MV-4-11 (cell line): ENCODE data around the gene DPH3.

Experiments
- DNase-seq: peaks from one replicate; lab custom pipeline; 2025; lab: John Stamatoyannopoulos, UW

The DPH3 gene

DNA sequence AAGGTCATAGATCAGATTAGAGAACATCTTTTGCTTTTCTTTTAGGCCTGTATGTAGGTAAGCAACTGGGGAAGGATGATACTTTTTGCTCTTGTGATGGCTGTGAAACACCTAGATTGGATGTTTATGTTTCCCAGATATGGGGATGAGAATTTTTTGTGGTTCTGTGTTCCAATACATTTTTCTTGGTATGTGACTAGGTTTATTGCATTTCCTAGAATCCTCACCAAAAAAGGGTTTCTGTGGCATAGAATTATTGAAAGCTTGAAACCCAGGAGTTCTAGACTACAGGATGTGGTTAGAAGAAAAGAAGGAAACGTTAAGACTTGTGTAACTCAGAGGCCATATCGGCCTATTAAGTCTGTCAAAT is 26.1 kb upstream of the DPH3 start:
- peak; percentile 97 for DNase-seq

DNA sequence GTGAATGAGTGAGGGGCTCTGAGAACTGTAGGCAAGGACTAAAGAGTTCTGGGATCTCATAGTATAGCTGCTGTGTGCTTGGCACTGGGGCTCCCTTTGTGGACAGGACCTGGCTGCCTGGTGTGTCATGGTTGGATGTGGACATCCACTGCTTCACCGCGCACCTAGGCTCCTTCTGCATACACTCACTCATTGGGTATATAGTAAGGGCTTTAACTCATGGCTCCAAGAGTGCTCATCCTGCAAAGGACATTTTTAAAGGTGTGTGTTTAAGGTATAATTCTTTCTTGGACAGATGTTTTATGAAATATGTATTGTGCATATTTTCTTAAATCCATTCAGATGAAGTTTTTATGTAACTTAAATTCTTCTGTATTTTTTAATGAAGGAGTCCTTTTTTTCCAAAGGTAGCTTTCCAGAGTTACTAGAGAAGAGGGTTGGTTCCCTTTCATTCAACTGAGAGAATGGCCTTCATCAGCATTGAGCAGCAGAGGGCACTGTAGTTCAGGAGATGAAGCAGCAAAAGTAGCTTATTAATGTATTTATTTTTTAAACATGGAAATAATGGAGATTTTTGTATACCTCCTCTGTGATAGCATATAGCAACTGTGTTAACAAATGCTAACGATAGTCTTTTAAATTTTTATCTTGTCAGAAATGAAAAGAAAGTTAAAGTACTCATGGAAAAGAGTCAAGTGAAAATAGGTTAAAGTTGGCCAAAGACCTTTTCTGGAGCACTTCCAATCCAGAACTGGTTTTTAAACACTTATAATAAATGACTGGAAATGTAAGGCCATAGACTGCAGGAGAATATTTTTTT is 25.5 kb upstream of the DPH3 start:
- peak; percentile 63 for DNase-seq

DNA sequence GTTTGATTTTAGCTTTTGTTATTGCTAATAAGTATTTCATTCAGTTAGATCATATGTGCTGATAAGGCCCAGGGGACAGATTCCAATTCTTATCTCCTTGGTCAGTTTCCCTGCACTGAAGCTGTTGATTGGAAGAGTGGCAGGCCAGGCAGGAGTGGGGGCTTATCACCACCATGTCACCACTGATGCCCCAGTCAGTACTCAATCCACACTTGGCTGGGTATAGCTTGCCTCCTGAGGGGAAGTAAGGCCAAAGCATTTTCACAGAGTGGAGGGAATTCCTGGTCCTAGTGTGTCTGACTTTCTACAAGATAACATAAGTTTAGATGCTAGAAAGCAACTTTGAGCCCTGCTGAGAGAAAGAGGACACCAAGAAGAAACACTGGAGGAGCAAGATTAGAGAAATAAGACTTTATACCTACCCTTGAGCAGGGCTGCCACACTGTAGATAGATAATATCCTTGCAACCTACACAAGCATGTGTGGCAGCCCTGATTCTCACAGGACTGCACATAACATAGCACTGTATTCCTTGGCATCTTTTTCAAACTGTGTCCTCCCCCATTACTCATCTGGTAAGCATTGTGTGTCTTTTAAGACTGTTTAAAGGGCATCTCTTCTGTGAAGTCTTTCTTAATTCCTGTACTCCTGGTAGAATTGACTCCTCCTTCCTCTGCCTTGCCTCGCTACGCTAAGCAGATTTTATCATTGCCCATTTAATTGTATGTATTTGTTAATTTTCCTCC is 24.6 kb upstream of the DPH3 start:
- DNase-seq: no peak

DNA sequence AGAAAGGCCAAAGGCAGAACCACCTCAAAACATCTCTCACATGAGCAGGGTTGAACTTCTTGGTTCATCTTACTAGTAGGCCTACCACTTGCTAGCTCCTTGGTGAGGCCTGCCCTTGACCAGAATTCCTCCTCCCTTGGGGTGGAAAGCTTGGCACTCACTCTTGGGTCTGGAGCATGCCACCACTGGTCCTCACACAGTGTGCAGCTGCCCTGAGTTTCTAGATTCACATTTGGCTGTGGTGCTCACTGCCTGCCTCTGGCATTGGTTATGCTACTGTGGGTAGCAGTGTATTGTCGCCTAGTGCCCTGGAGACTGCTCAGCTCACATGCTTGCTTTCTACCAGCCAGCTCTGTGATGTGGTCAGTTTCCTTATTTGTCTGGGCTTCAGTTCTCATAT is 23.9 kb upstream of the DPH3 start:
- DNase-seq: peak; percentile 18

DNA sequence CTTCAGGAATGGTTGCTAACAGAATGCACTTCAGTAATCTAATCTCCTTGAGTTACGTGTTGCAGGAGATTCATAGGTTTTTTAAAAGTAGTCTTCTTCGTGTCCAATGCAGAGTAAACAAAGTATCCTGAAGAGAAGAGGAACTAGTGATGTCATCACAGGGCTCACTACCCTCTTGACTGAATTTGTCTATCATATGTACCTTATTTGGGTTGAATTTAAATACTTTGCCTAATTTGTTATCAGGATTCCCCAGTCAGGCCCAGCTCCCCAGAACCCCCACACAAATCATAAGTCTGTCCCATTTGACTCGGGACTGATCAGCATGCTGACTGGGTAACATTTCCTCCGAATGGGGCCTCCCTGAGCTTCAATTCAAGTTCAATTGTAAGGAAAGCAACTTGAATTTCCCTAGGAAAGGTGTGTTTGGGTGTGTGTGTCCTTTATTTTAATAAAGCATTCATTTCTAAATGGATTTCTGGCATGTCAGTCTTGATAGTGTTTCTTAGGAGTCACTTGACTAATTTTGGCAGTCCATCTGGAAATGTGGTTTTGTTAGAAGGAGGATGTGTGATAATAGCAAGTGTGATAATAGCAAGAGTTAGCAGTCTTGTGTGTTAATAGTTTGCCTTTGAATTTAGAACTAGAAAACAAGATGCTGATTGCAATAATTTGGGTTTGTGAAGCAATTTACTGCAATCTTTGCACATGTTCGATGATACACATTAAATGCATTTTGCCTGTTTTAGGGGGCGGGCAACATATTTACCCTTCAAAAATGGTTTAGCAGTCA is 22.2 kb upstream of the DPH3 start:
- DNase-seq: peak; percentile 64

DNA sequence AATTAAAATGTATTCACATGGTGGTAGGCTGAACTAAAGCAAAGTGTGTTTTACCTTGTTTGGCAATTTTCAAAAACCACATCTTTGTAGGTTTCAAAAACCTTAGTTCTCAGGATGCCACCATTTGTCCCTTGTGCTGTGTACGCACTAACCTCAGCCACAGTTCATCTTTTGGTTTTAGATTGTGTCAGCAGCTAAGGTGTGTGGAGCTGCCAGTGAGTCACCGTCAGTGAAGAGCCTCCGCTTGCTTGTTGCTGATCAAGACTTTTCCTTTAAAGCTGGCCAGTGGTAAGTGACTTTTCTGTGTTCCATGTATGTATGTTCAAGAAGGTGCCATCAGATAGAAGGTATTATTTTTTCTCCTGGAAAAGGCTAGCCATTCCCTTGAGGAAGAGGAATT is 21.4 kb upstream of the DPH3 start:
- no peak for DNase-seq

DNA sequence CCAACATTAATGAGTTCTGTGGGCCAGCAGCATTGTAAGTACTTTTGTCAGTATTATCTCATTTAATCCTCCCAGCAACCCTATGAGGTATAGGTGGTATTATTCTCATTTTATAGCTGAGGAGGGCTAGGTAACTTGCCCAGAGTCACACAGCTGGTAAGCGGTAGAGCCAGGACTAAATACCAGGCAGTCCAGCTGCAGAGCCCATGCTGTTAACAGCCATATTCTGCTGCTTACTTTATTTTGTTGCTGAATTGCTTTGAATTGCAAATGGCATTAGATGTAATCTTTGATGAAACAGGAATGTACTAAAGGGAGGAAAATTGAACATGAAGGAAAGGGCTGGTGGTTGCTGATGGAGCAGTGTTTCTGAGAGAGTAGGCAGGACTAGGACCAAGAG is 19.9 kb upstream of the DPH3 start:
- DNase-seq: no peak

DNA sequence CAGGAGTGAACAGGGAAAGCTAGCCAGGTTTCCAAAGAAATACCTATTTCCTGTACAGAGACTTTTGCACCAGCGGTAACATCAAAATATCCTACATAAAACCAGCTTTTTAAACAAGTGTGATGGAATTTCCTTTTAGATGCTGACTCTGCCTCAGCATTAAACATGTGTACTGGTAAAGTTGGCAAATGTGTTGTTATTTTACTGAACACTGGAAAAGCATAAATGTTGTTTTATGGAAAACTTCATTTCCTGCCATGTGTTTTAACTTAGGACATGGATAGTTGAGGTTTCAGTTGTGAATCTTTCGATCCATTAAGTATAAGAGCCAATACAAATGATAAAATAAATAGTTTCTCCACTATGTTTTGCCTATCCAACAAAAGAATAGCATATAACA is 15.9 kb upstream of the DPH3 start:
- no peak for DNase-seq

DNA sequence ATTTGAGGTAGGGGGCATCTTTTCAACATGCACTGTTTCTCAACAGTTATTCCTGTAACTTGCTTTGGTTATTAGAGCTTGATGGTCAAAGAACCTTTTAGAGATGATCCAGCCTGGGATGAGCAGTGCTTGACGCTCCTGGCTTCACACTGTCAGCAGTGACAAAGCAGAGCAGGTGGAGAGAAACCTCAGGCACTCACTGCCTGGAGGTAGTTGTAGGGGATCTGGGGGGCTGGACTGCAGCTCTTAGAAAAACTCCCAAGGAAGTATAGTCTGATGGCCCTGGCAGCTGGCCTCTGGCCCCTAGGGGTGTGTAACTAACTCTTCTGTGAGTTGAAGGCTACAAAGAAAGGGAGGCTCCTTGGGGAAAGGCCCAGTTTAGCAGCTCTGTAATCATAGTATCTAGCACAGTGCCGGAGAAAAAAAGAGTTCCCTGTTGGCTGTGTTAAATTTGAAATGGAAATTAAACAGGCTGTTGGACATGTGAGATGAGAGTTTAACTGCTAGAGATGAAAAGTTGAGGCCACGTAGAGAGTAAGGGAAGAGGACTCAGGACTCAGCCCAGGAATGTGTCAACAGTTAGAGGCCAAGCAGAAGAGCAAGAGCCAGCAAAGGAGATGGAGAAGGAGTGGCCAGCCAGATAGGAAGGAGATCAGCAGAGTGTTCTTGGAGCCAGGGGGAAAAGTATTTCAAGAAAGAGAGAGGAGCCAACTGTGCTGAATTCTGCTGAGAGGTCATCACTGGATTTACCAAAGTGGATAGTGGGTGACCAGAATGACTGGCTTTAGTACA is 14.5 kb upstream of the DPH3 start:
- no peak for DNase-seq

DNA sequence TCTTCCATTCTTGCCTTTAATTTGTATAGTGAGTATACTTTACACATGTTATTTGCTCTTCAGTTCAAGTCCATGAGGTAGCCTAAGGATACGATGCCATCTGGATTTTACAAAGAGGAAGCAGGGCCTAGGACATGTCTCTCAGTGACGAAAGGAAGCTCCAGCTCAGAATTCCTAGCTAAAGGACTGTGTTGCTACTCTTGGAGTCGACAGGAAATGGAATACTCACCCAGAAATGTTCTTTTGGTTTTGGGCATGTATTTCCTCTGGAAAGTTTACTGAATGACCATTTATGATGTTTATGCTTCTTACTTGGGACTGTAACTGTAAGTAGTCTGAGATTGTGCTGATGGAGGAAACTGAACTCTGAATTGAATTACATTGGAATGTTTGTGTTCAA is 12.7 kb upstream of the DPH3 start:
- DNase-seq: no peak

DNA sequence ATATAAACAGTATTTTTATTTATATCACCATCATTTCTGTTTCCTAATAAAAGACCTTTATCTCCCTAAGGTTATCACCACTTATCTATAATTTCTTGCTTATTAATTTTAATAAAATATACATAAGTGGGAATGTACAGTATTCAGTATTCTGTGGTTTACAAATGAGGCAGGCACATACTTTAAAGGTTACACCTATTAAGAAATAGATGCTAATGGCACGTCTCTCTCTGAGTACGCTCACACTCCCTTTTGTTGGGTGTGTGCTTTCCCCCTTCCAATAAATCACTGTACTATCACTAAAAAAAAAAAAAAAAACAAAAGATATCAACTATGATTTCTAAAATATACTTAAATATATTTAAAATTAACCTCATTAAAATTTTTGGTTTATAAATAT is 9.1 kb upstream of the DPH3 start:
- no peak for DNase-seq

DNA sequence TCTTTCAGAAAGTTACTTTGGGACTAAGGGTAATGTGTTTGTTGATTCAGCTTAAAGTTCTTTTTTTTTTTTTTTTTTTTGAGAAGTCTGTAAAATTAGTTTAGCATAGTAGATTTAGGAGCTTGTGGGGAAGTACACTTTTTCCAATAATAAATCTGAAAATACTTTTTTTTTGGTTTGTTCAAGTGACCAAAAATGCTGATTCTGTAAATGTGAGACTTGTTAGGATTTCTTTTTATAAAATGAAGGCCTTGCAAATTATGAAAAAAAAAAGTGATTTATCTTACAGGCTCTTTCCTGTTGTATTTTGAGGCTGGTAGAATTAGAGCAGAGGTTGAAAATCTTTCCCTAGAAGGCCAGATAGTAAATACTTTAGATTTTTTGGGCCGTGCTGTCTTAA is 7.8 kb upstream of the DPH3 start:
- DNase-seq: no peak

DNA sequence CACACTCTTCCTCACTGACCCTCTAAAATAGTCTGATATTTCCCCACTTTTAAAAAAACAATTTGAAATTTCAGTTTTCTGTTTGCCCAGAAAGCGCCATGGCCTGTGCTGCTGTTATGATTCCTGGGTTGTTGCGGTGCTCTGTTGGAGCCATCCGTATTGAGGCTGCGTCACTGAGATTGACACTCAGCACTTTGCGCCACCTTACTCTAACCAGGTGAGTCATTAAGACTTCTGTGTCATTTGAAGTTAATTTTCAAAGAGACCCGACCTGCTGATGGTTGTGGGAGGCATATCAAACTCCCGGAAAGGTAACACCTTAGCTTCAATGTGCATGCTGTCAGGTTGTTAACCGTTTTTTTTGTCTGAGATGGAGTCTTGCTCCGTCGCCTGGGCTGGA is 6.1 kb upstream of the DPH3 start:
- no peak for DNase-seq

DNA sequence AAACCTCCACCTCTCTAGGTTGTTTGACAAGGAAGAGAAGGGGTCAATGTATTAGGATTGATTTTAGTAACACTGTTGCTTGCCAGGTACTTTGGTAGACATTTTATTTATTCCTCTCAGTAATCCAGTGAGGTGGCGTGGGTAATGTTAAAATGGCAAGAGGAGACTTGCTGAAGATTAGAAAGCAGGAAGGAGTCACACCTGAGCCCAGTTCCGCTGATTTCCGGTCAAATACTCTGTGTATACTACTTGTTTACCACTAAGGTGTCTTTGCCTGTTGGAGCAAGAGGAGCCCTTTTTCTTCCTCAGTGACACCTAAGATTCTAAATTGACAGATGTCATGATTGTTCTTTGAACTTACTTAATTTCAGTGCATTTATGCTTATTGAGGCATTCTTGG is 2.0 kb upstream of the DPH3 start:
- no peak for DNase-seq

DNA sequence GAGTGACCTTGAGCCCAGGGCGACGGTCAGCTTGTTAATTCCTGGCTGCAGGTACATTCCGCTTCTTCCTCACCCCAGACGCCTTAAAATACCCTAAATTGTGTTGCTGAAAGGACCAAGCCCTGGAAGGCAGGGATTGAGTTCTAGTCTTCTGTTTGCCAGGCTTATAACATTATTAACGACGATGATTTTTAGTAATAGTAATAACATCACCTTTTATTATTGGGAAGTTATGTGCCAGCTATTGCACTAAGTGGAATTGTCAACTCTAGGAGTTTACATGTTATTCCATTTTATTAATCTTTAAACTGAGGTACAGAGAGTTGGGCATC is 678 bp upstream of the DPH3 start:
- no peak for DNase-seq

DNA sequence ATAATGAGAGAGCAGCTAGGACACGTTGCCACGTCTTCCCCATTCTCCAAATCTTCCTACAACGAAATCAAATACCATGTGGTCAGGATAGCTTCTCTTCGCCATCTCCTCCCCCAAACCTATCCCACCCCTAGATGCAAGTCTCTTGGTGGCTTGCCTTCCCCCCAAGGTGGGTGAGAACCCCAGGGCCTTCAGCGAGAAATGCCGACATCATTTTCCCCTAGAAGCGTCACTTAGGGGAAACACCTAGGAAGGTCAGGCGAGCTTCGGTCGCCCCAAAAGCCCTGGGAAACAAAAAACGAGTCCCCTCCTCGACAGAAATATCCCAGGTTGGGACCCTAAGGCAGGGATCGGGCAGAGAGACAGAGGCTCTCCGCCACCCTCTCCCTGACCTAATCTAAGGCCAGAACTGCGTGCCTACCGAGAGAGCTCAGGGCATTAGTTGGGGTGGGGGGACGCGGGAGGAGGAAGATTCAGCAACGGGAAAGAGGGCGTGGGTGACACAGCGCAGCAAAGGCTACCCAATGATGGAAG is 502 bp downstream of the DPH3 start:
- no peak for DNase-seq

DNA sequence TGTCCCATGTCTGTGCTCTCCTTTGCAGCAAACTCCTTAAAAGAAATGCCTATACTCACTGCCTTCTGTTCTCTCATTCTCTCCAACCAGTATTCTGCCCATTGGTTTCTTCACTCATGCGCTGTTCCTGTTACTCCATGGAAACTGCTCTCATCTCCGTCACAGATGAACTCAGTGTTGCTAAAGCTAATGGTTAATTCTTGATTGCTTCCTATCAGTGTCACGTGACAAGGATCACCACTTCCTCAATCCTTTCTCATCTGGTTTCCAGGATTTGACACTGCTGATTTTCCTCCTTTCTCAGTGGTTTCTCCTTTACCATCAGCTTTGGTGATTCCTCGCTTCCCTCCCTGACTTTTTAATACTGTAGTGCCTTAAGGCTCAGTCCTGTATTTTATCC is 2.6 kb downstream of the DPH3 start:
- DNase-seq: peak; percentile 59

DNA sequence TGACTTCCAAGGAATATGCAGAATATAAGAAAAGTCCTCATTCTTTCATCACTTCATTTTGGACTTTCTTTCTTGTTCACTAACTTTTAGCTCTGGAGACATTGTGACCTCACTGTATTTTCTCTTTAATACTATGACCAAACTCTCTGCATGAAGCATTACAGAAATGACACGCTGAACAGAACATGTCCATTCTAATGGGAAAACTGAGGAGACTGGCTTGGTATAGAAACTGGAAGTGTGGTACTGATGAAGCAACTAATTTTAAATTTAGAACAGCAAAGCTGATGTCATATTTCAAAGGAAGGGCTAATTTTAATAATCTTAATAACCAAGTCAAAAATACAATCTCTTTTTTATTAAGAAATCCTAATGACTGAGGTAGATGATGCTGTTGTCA is 4.7 kb downstream of the DPH3 start:
- peak; percentile 30 for DNase-seq

DNA sequence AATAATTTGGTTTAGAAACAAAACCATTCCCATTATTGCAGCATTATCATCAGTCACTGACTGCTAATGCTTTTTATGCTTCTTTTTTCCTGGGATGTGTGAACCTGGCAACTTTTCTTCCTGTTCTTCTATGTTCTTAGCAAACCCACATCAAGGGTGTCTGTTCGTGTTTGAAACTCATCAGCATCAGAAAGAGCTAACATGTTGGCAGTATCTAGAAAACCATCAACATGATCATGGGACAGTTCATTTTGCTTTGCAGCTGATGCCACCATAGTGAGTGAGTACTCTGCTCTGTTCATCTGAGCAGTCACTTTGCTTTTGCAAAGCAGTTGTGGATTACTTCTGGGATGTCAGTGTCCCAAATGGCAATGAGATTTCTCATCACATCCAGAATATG is 5.9 kb downstream of the DPH3 start:
- no peak for DNase-seq

DNA sequence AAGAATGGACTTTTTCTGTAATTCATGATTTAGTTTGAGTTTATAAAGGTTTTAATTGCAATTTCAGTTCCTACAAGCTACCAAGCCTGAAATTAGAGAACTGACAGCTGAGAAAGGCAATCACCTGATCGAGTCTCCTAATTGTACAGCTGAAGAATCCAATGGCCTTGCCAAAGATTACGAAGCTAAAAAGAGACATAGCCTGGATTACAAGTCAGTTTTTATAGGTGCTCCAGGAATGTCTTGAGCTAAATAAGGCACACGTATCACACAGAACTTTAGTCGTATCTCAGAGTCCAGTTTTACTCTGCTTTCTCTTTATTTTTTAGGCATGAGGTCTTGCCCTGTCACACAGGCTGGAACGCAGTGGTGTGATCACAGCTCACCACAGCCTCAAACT is 6.6 kb downstream of the DPH3 start:
- DNase-seq: no peak

DNA sequence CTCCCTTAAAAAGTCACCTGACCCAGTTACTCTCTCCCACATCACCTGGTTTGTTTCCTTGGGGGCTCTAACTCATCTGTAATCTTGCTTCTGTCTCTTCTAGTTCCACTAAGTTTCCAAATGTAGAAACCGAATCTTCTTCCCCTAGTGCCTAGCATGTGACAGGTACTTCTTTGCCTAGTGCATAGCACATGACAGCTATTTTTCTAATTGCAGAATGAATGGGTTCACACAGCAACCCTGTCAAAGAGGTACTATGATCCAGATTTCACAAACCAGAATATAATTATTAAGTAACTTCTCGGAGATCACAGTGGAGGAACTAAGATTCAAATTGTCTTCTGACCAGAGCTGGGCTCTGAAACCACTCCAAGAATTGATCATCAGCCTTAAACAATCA is 7.4 kb downstream of the DPH3 start:
- no peak for DNase-seq

DNA sequence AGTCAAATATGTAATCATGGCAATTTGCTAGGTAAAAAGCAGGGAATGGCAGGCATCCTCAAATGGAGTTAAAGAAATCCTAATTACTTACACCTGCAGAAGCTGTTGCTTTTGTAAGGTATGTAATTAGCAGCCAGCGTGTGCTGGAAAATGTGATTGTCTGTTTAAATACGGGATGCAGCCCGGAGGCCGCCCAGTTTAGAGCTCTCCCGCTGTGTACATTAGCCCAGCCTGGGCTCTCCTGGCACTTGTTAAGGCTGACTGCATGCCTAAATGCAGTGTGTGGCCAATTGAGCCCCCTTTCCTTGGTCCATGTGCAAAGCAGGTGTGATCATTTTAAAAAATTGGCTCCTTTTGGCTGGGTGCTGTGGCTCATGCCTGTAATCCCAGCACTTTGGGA is 9.0 kb downstream of the DPH3 start:
- no peak for DNase-seq
